Hepatocyte (in vitro differentiated cells): ENCODE results near the gene FAM53B. TPM values are rescaled to one million over a fixed set of nuclear protein-coding genes. Genes with fewer than 3 reads are reported as not detected.

Source experiments
- DNase-seq: peaks from one replicate; pipeline ENCODE4 v3.0.0-alpha.2; 2016; ENCODE audit warnings: low spot score
- H2AFZ ChIP-seq: fragments of 200-600 bp; sonication (generic); 2 replicates; pipeline ENCODE4 v1.6.0; 2016; ENCODE audit warnings: antibody characterized with exemption, mild to moderate bottlenecking
- H3K27ac ChIP-seq: fragments of 200-600 bp; sonication (generic); 2 replicates; pipeline ENCODE4 v1.5.1; 2016; ENCODE audit warnings: mild to moderate bottlenecking
- H3K27me3 ChIP-seq: fragments of 200-600 bp; sonication (generic); 2 replicates; pipeline ENCODE4 v1.6.1; 2016
- H3K36me3 ChIP-seq: fragments of 200-600 bp; sonication (generic); replicated peaks from 2 replicates; pipeline ENCODE4 v1.5.1; 2016; ENCODE audit warnings: low read depth; ENCODE audit not compliant: insufficient read depth
- H3K4me1 ChIP-seq: fragments of 200-600 bp; sonication (generic); 2 replicates; pipeline ENCODE4 v1.5.1; 2016; ENCODE audit warnings: mild to moderate bottlenecking, moderate library complexity; ENCODE audit not compliant: insufficient read depth
- H3K4me2 ChIP-seq: fragments of 200-600 bp; sonication (generic); 2 replicates; pipeline ENCODE4 v1.6.0; 2016
- H3K4me3 ChIP-seq: fragments of 200-600 bp; sonication (generic); 2 replicates; pipeline ENCODE4 v1.5.1; 2016; ENCODE audit warnings: mild to moderate bottlenecking
- H3K79me2 ChIP-seq: fragments of 200-600 bp; sonication (generic); 2 replicates; pipeline ENCODE4 v1.6.0; 2017; ENCODE audit warnings: mild to moderate bottlenecking
- H3K9me2 ChIP-seq: fragments of 200-600 bp; sonication (generic); replicated peaks from 2 replicates; pipeline ENCODE4 v1.6.0; 2017; ENCODE audit warnings: mild to moderate bottlenecking; ENCODE audit not compliant: insufficient read depth
- H3K9me3 ChIP-seq: fragments of 200-600 bp; sonication (generic); 2 replicates; pipeline ENCODE4 v1.5.1; 2016; ENCODE audit warnings: low read depth, mild to moderate bottlenecking
- H4K20me1 ChIP-seq: fragments of 200-600 bp; sonication (generic); 2 replicates; pipeline ENCODE4 v1.6.0; 2016; ENCODE audit warnings: mild to moderate bottlenecking; ENCODE audit not compliant: insufficient read depth, poor library complexity, severe bottlenecking
- CTCF ChIP-seq: fragments of 200-600 bp; sonication (generic); IDR thresholded peaks from 2 replicates; pipeline ENCODE4 v1.5.1; 2016; ENCODE audit warnings: antibody characterized with exemption, mild to moderate bottlenecking; ENCODE audit not compliant: poor library complexity
- EZH2 ChIP-seq: fragments of 200-600 bp; sonication (generic); IDR thresholded peaks from 2 replicates; pipeline ENCODE4 v1.6.1; 2016; ENCODE audit warnings: antibody characterized with exemption, mild to moderate bottlenecking, borderline replicate concordance
- EZH2phosphoT487 ChIP-seq: fragments of 200-600 bp; sonication (generic); IDR thresholded peaks from one replicate; pipeline ENCODE4 v1.6.1; 2018; ENCODE audit warnings: antibody characterized with exemption, mild to moderate bottlenecking, low read depth, moderate library complexity; ENCODE audit not compliant: unreplicated experiment, severe bottlenecking
- WGBS: methylation state at CpG from one replicate; pipeline ENCODE4 v1.1.6; 2016; ENCODE audit warnings: low lambda C conversion rate; ENCODE audit errors: missing lambda C conversion rate; 5-methylcytosine and 5-hydroxymethylcytosine counted together
- polyA plus RNA-seq: library from polyadenylated mRNA; unstranded; fragments of >200 nt; fragmentation: Nextera tagmentation; extraction: Ambion mirVana; gene quantifications from 2 replicates; pipeline ENCODE4 v1.2.1, GENCODE V29; 2016
- total RNA-seq: library from RNA; depleted of rRNA; stranded (reverse); fragments of >200 nt; gene quantifications from 2 replicates; pipeline ENCODE4 v1.2.3, GENCODE V29; 2014

Gene FAM53B
- total and polyA plus RNA-seq, 2 experiments from 2014 or later: 10.3 to 23.6 TPM

- peaks cover 81% of the 10 kb centered on the region for H3K79me2 ChIP-seq
- TF ChIP-seq CTCF (no peak), EZH2 (no peak), EZH2phosphoT487 (no peak)
- H4K20me1 ChIP-seq: peaks cover 29% of the 10 kb centered on the region
- H2AFZ ChIP-seq: no peak overlapping the region
- 75% methylated on average over 11 of the region's 11 CpGs for WGBS
- no peaks in the 10 kb centered on the region for H3K27me3 ChIP-seq
- no peaks in the 10 kb centered on the region for H3K9me2 ChIP-seq
- peak overlapping the region; percentile 2 for H3K27ac ChIP-seq
- H3K4me3 ChIP-seq: no peak overlapping the region
- peak; percentile 76 for DNase-seq
- H3K9me3 ChIP-seq: no peaks in the 10 kb centered on the region
- no peaks in the 10 kb centered on the region for H3K36me3 ChIP-seq
- peaks cover 72% of the 10 kb centered on the region for H3K4me1 ChIP-seq
- H3K4me2 ChIP-seq: peak overlapping the region; percentile 52
Observed at GRCh38 chr10:124736491-124737136, 7.6 kb downstream of the FAM53B start.

- 95% methylated on average over 15 of the region's 15 CpGs for WGBS
Observed at GRCh38 chr10:124735491-124736286, 8.5 kb downstream of the FAM53B start.

GRCh38 chr10:124734311-124735166 is 9.6 kb downstream of the FAM53B start:
- WGBS: 95% methylated on average over 16 of the region's 16 CpGs
- no peak for TF ChIP-seq EZH2
- TF ChIP-seq EZH2phosphoT487: no peak
- no peak for TF ChIP-seq CTCF
- no peak overlapping the region for H3K4me3 ChIP-seq
- H3K79me2 ChIP-seq: peaks cover 97% of the 10 kb centered on the region
- H3K4me2 ChIP-seq: no peak overlapping the region
- no peak overlapping the region for H2AFZ ChIP-seq
- H3K27ac ChIP-seq: no peak overlapping the region
- H3K4me1 ChIP-seq: peaks cover 52% of the 10 kb centered on the region
- peaks cover 24% of the 10 kb centered on the region for H4K20me1 ChIP-seq
- H3K9me3 ChIP-seq: no peaks in the 10 kb centered on the region
- no peaks in the 10 kb centered on the region for H3K9me2 ChIP-seq
- peak; percentile 3 for DNase-seq
- no peaks in the 10 kb centered on the region for H3K36me3 ChIP-seq
- no peaks in the 10 kb centered on the region for H3K27me3 ChIP-seq

More at GRCh38 chr10:124735491-124736286, 8.5 kb downstream of the FAM53B start:
- TF ChIP-seq CTCF: no peak
- TF ChIP-seq EZH2phosphoT487: no peak
- TF ChIP-seq EZH2: no peak
- no peaks in the 10 kb centered on the region for H3K9me3 ChIP-seq
- peak overlapping the region; percentile 2 for H3K27ac ChIP-seq
- H3K36me3 ChIP-seq: no peaks in the 10 kb centered on the region
- H2AFZ ChIP-seq: no peak overlapping the region
- H3K4me1 ChIP-seq: peaks cover 64% of the 10 kb centered on the region
- peaks cover 24% of the 10 kb centered on the region for H4K20me1 ChIP-seq
- no peaks in the 10 kb centered on the region for H3K9me2 ChIP-seq
- no peaks in the 10 kb centered on the region for H3K27me3 ChIP-seq
- no peak overlapping the region for H3K4me3 ChIP-seq
- no peak overlapping the region for H3K4me2 ChIP-seq
- DNase-seq: no peak
- H3K79me2 ChIP-seq: peaks cover 88% of the 10 kb centered on the region
